Psoas muscle (tissue), 8 donors: Measurements from ENCODE around the gene CNTNAP2. TPM values are rescaled to one million over a fixed set of nuclear protein-coding genes. Genes with fewer than 3 reads are reported as not detected.

ENCODE experiments used
- ATAC-seq, 4 donors: fragments of 200-7000 bp; cut with Tn5 transposase; one replicate each; pipeline ENCODE4 v1.9.1; 2020; ENCODE audit warnings: moderate library complexity in 3 of 4, mild to moderate bottlenecking in 2 of 4
- DNase-seq, 2 donors: peaks; one replicate each; pipeline ENCODE4 v3.0.0-alpha.2; 2020
- H3K27ac ChIP-seq: fragments of 200-600 bp; one replicate; pipeline ENCODE4 v1.8.0; 2022
- H3K27me3 ChIP-seq, 3 donors: fragments of 200-600 bp in 1 of 3; one replicate each; pipeline versions ENCODE4 v1.6.1 to v1.8.0; 2013 to 2022; ENCODE audit warnings: low read length in 2 of 3, mild to moderate bottlenecking in 2 of 3, moderate library complexity in 1 of 3; ENCODE audit not compliant: insufficient read depth in 3 of 3
- H3K36me3 ChIP-seq, 2 donors: fragments of 200-600 bp in 1 of 2; one replicate each; pipeline versions ENCODE4 v1.6.1 to v1.8.0; 2013 to 2022; ENCODE audit warnings: low read depth in 1 of 2, mild to moderate bottlenecking in 1 of 2, moderate library complexity in 1 of 2; ENCODE audit not compliant: insufficient read depth in 1 of 2
- H3K4me1 ChIP-seq: fragments of 200-600 bp; one replicate; pipeline ENCODE4 v1.8.0; 2022
- H3K4me3 ChIP-seq: fragments of 200-600 bp; one replicate; pipeline ENCODE4 v1.8.0; 2022; ENCODE audit warnings: mild to moderate bottlenecking
- H3K9me3 ChIP-seq: fragments of 200-600 bp; one replicate; pipeline ENCODE4 v1.8.0; 2022
- CTCF ChIP-seq: fragments of 200-600 bp; IDR thresholded peaks from one replicate; pipeline ENCODE4 v1.8.0; 2022; ENCODE audit warnings: antibody characterized with exemption
- WGBS, 3 donors: extraction: QIAGEN DNeasy Blood & Tissue Kit; methylation state at CpG; one replicate each; pipeline versions ENCODE4 v1.1.6 to v1.1.7; 2013; 5-methylcytosine and 5-hydroxymethylcytosine counted together
- intact Hi-C, 2 donors: fragments of 100-400 bp; cut with DNase I; formaldehyde crosslinking; loops; one replicate each; pipeline versions ENCODE4 v1.11.0 to v1.14.2; 2022
- polyA plus RNA-seq, 3 donors: library from polyadenylated mRNA; stranded (reverse); fragments of 200-250 nt; gene quantifications; one replicate each; pipeline ENCODE4 v1.2.3, GENCODE V29; 2013
- total RNA-seq, 4 donors: library from RNA; stranded (reverse); fragmentation: NEBNext Ultra II Directional in 2 of 4; extraction: Animal tissue kit (Norgen Biotek cat#: 25700) in 2 of 4; gene quantifications; one replicate each; pipeline versions ENCODE4 v1.2.1 to v1.2.4, GENCODE V29; 2021 to 2023
- donor health status: healthy with polysubstance abuse.
- donor health status: DM: no; HTN: no; CAD: no; lungs with moderate emphysema.
- donor health status: Bipolar disorder and iron deficiency.
- donor health status: healthy.
- donor health status: DM: yes; HTN: yes; CAD: no.
- donor health status: DM: no; HTN: no; CAD: no.
- donor health status: DM: no; HTN: no; CAD: no.
- donor health status: DM: yes; HTN: yes; CAD: no.

Gene CNTNAP2
- total and polyA plus RNA-seq, 7 donors: 0.01 to 0.13 TPM; not detected in 5

- Histone ChIP-seq H3K27me3 (no peaks in the 10 kb centered on the region), H3K9me3 (no peaks in the 10 kb centered on the region), H3K4me1 (no peaks in the 10 kb centered on the region), H3K4me3 (no peak overlapping the region), H3K36me3 (no peaks in the 10 kb centered on the region), H3K27ac (no peak overlapping the region)
- TF ChIP-seq CTCF: no peak
- DNase-seq (no peak), ATAC-seq (no peak)
- intact Hi-C loops: no loop called here
These were observed 1066.3 kb downstream of the CNTNAP2 start for GRCh38 chr7:147182874-147183273.

DNA sequence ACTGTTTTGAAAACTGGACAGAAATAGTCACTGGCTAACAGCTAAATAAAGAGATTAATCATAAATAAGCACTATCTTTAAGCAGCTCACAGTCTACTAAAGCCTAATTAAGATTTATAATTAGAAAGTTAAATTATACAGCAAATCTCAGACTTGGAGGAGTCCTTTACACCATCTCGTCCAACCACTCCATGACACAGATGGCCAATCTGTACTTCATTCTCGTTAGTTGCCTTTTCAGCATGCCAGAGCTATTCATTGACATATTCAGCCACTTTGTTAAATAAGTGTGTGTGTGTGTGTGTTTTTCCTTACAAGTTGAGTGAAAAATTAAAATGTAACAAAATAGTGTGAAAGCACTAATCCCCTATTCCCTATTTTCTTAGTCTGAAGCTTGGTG lies 1066.7 kb downstream of the CNTNAP2 start:
- ATAC-seq: no peak
- Histone ChIP-seq H3K9me3 (no peaks in the 10 kb centered on the region), H3K4me1 (no peaks in the 10 kb centered on the region), H3K4me3 (no peak overlapping the region), H3K36me3 (no peaks in the 10 kb centered on the region), H3K27ac (no peak overlapping the region), H3K27me3 (no peaks in the 10 kb centered on the region)
- DNase-seq: no peak
- intact Hi-C loops: no loop called here
- 74 to 85% (median 74%) methylated on average over 2 of the region's 2 CpGs for WGBS, 3 donors
- no peak for TF ChIP-seq CTCF

DNA sequence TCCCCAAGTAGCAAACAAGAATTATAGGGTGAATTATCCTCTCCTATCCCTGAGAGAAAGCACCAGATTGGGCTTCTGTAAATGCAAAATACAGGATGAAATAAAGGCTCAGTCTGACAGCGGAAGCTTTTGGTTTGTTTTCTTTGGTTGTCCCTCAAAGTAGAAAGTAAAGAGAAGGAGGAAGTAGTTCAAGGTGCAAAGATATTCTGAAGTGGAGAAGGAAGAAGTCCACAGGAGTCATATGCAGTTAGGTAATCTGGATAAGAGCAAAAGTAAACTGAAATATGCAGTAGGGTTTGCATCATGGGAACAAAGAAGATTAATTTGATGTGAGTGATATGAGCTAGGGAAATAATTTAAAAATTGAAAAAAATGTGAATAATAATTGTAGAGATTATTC lies 1071.9 kb downstream of the CNTNAP2 start:
- no peaks in the 10 kb centered on the region for H3K9me3 ChIP-seq
- no peak for TF ChIP-seq CTCF
- DNase-seq: no peak
- no peak overlapping the region for H3K27ac ChIP-seq
- 89 to 94% (median 89%) methylated on average over 1 of the region's 1 CpG for WGBS, 3 donors
- no peak overlapping the region for H3K4me3 ChIP-seq
- intact Hi-C loops: no loop called here
- H3K36me3 ChIP-seq: no peaks in the 10 kb centered on the region
- no peak for ATAC-seq
- no peaks in the 10 kb centered on the region for H3K4me1 ChIP-seq
- no peaks in the 10 kb centered on the region for H3K27me3 ChIP-seq

- no peaks in the 10 kb centered on the region for H3K9me3 ChIP-seq
- intact Hi-C loops: no loop called here
- no peaks in the 10 kb centered on the region for H3K4me1 ChIP-seq
- no peaks in the 10 kb centered on the region for H3K27me3 ChIP-seq
- TF ChIP-seq CTCF: no peak
- H3K4me3 ChIP-seq: no peak overlapping the region
- H3K36me3 ChIP-seq: no peaks in the 10 kb centered on the region
- H3K27ac ChIP-seq: no peak overlapping the region
- DNase-seq: no peak
- ATAC-seq: no peak
These were observed 1076.9 kb downstream of the CNTNAP2 start for GRCh38 chr7:147193476-147193875.

DNA sequence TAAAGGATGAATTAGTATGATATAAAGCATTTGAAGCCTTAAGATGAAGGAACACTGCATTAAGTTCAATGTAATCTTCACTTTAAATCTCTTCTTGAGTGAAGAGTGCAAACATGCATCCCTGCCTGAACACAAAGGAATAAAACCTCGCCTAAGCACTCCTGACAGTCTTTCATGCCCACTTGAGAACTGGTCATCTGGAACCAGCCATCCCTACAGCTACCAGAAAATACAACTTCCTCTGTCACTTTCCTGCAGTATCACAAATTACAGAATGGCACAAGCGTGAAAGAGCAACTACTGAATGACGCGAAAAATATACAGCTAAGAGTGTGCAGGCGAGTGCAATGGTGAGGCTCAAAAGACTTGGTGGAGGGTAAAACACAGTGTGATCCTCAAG lies 1079.9 kb downstream of the CNTNAP2 start:
- DNase-seq: no peak
- H3K27me3 ChIP-seq: no peaks in the 10 kb centered on the region
- 84 to 86% (median 85%) methylated on average over 5 of the region's 5 CpGs for WGBS, 3 donors
- H3K4me1 ChIP-seq: no peaks in the 10 kb centered on the region
- intact Hi-C loops: no loop called here
- H3K9me3 ChIP-seq: no peaks in the 10 kb centered on the region
- H3K36me3 ChIP-seq: no peaks in the 10 kb centered on the region
- no peak overlapping the region for H3K27ac ChIP-seq
- no peak overlapping the region for H3K4me3 ChIP-seq
- no peak for TF ChIP-seq CTCF
- ATAC-seq: no peak
